Stimulated activated CD4-positive, alpha-beta T cell treated with anti-CD3 and anti-CD28 coated beads, Interleukin-15, amount 100 ng/mL, for 24 hours (primary cell): Measurements from ENCODE around the gene TMEM129.
"Not testable (repeated sequence)": the region's sequence is repeated elsewhere in the genome, so short reads cannot be mapped to it uniquely, and the experiment has no call there.

Experiments
- DNase-seq: peaks from one replicate; pipeline ENCODE4 v3.0.0-alpha.2; 2020

Gene TMEM129

DNA sequence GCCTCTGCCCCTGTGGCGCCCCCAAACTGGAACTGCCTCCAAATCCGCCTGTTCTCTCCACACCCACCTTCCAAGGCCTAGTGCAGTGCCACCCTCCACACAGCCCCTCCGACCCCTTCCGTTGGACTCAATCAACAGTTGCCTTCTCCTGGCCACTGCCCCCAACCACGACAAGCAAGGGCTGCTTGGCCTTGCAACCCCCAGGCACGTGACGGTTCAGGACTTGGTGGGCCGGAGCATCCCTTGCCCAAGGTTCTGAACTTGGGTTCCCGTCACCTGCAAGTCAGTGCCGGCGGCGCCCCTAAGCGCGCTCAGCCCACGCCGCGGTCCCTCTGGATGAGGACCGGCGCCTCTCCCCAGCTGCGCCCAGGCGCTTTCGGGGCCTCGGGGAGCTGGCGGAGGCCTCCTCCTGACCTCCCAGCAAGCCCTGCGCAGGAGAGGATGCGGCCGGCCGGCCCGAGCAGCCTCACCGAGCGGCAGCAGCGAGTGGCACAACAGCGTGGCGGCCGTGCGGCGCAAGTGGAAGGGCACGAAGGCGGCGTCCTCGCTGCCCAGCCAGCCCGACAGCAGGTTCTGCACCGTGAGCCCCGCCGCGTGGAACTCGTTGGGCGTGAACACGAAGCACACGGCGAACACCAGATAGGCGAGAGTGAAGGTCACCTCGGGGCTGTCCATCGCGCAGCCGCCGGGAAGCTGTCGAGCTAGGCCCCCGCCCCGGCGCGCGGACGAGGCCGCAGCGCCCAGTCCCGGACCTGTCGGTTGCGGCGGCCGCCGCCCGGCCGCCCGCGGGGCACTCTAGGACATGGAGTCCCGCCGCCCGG is 750 bp downstream of the TMEM129 start:
- DNase-seq = peak; percentile 63

DNA sequence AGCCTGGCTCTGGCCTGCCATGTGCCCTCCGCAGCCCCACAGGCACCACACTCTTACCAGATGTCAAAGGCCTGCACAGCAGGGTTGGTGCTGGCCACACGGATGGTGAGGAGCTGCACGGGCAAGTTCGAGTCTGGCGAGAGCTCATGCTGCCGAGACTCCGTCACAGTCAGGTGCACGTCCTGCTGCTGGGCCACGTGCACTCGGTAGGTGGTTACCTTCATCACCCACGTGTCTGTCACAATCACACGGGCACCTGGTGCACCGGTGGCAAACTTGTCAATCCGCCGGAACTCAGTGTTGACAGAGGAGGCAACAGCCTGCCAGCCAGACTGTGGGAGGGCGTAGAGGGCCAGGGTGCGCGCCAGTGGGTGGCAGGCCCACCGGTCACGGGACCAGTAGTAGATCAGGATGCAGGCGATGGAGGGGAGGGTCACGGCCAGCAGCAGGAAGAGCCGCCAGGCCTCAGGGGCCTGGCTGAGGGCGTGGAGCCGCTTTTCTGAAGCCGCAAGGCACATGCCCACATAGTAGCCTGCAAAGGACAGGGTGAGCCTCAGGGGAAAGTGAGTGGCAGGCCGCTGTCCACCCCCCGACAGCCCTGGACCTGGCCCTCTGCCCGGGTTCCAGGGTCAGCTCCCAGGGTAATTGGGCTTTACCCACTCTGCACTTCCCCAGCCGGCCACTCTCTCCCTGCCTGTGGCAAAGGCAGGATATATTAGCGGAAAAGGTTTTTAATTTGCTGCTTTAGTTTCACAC is 2.9 kb downstream of the TMEM129 start:
- no peak for DNase-seq

DNA sequence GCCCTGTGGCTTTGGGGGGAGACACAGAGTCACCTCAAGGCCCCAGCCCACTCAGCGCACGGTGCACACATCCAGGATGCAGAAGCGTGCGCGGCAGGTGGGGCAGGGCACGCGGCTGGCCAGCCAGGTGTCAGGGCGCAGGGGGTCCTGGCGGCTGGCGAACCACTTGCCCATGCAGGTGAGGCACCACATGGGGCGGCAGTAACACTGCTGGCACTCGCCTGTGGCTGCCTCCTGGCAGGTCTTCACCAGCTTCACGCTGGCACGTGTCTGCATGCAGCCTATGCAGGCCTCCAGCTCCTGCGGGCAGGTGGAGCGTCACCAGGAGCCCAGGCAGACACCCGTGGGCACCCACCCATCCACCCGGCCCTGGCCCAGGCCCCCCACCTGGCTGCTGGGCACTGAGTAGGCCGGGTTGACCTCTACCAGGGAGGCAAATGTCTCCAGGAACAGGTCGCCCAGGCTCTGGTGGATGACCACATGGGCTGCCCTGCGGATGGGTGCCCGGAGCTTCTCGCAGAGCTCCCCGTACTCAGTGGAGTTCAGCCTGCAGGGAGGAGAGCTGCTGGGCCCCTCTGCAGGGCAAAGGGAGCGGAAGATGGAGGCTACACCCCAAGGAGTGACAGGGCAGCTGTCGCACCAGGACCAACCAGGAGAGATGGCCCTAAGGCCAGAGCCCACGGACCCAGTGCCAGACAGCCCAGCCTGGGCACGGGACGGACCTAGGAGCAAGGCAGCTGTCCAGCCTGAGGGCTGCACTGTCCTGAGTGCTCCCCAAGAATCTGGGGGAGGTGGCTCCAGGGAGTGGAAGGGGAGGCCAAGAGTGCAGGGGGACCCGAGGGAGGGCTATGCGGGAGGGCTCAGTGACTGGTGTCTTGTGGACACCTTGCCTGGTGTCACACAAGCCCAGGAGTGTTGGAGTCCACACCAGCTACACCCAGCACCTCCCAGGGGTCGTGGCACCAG is 3.7 kb downstream of the TMEM129 start:
- DNase-seq = no peak

DNA sequence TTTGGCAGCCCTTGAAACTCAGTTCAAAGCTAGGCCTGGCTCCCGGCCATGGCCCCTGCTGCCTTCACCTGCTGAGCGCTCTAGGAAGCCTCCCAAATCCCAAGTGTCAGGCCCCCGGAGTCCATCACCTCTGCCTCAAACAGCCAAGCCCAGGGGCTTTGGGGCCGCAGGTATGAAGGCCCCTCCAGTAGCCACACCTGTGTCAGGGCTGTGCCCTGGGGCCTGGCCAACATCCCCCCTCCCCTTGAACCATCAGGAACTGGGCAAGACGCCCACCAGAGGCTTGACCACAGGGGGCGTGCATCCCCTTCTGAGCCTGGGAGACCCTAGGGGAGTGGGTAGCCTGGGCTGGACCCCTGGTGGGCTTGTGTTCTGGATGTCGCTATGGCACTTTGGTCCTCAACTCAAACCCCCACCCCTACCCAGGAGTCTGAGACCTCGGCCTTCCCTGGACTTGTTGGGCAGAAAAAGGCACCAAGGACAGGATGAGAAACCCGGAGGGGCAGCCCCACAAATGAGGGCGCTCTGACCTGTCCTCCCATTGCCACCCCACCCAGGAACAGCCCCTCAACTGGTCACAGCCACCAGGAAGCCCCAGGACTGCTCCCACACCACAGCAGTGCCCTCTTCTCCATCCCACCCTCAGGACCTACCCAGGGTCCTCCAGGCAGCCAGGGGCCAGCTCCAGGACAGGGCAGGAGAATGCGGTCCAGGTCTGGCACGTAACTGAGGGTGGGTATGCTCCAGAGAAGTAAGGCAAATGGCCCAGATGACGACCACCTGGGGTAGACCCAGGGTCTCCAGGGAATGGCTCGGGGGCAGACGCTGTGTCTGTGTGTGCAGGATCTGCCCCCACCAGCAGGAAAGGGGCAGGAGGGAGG is 4.8 kb downstream of the TMEM129 start:
- DNase-seq = no peak

DNA sequence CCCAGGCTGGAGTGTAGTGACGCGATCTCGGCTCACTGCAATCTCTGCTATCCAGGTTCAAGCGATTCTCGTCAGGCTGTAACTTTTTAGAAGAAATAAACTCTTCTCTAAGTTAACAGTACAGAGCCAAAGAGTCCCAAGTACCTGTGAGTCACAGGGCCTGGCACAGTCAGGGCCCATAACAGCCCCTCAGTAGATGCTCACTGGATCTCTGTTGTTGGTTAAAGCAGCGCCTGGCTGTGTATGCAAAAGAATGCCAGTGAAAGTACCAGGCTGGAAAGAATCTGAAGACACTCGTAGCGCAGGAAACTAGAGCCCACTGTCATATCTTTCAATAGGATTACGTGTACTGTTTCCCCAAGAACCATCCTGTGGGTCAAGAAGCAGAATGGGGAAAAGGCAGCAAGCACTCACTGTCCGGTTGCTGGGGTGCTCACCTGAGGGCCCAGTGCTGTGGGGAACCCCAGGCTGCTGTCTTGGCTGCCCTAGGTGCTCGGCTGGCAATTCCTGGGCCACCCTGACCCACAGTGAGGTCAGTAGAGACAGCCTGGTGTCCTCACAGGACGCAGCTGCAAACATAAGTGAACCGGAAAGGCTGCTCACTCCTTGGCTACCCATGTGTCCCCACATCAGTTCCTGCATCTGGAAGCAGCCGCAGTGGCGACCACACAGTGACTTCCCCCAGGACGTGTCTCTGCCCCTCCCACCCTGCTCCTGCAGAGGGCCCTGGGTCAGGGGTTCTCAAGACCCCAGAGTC is 5.9 kb downstream of the TMEM129 start:
- DNase-seq = no peak

DNA sequence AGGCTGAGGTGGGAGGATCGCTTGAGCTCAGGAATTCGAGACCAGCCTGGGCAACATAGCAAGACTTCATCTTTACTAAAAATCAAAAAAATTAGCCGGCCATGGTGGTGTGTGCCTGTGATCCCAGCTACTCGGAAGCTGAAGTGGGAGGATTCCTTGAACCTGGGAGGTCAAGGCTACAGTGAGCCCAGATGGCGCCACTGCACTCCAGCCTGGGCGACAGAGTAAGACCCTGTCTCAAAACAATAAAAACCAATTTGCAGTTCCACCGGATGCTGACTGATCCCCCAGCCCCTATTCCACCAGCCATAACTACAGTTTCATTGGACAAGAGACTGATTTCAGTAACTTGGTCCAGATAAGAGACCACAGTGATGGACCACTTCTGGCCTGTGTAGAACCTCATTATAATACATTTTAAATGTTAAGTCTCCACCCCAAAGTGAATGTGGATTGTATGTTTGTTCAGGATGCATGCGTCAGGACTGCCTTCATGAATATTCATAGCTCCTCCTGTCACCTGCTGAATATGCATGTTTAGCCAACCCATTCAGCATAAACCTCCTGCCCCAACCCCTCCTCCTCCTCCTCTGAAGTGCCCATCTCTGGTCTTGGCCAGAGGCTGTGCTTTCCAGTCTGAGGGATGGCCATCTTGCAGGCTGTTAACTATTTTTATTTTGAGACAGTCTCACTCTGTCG is 6.7 kb downstream of the TMEM129 start:
- DNase-seq = no peak

DNA sequence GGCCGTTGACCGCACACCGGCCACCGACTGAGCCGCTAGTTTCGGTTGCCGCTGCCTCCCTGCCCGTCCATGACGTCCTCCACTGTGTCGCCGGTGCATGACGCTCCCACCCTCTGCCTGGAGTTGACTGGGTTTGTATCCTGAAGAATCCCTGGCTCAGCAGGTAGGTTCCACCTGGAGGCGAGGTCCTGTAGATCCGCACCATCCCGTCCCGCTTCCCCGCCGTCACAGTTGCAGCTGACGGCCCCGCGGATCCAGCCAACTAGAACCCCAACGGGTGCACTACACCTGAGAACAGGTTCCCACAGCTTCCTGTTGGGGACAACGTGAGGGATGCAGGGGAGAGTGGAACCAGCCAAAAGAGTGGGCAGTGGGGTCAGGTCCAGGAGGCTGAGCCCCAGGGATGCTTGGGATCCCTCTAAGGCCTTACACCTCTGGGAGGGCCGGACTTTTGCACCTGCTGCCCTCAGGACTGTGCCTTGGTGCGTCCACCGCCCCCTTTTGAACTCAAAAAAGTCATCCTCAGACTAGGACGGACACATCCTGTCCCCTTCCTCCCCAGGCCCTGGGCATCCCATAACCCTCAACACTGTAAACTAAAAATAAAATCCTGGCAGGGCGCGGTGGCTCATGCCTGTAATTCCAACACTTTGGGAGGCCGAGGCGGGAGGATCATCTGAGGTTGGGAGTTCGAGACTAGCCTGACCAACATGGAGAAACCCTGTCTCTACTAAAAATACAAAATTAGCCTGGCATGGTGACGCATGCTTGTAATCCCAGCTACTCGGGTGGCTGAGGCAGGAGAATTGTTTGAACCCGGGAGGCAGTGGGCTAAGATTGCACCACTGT is 7.9 kb downstream of the TMEM129 start:
- DNase-seq = no peak

DNA sequence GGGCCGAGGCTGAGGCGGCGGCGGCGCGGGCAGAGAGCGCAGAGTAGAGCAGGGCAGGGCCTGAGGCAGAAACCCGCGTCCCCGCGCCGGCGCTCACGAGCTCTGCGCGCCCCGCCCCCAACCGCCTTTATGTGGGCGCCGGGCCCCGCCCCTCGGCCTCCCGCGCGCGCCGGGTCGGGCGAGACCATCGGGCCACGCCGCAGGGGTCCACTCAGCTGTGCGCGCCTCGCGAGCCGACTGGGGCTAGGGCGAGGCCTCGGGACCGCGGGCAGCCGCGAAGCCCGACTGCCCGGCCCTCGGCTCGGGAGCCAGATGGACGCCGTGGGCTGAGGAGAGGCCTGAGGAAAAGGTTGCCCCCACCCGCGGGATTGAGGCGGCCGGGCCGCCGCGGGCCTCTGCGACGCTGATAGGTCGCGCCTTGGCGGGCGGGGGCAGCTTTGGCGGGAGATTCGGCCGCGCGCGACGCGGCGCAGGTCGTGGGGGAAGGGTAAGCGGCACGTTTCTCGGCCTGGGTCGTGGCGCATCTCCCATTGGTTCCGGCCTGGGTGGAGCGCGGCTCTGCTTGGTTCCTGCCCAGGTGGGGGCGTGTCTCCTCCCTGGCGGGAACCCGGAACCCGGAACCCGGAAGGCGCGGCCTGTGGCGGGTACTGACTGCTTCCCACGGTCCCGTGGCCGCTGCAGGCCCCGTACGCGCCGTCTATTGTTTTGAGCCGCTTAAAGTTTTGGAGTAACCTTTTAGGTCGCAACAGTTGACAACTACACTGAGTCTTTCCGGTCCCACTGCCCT is 8.7 kb downstream of the TMEM129 start, which contains the start of gene SLBP:
SLBP (minus strand) TSS at position 104 of the 787 bp plus-strand sequence. CDS start 131 bp downstream, outside the sequence.
- peak; percentile 100 for DNase-seq

DNA sequence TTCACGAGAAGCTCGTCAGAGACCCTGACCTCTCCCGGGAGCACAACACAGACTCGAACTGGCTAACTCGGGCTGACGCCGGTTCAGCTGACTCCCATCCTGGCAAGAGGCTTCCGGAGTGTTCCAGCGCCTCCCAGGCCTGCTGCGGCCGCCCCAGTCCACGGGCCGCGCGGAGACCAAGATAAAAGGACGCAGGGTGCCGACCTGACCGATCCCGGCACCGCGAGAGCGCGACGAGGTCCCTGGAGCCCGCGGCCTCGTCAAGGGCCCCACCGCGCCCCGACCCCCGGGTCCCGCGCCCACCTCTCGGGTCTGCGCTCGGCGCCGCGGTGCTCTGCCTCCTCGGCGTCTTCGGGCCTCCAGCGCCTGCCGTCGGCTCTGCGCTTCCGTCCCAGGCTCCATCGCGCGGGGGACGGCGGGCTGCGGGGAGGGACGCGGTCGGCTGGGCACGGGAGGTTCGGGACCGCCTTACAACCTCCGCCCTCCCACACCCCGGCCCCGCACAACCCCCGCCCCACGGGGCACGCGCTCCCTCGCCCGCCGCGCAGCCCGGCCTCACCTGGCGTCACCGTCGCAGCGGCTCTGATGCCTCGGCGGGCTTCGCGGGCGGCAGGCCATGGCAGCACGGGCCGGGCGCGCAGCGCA is 9.4 kb downstream of the TMEM129 start:
- DNase-seq = peak; percentile 57

DNA sequence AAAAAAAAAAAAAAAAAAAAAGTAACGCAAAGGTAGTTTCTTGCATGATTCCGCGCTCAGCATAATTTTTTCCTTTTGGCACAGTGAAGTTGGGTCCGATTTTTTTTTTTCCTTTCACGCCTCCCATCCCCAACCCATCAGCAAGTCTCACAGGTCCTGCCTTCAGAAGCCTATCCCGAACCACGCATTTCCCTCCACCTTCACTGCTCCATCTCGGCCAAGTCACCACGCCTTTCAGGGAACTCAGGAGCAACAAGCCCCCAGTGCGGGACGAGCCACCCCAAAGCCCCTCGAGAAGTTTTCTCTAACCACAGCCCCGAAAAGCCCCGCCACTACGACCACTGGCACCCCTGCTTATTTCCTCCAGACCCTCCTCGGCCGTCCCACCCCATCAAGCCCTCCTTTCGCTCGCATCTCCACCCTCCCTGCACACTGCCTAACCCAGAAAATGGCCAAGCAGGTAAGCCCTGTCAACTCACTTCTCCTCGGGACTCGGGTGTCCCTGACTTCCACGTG is 10.0 kb downstream of the TMEM129 start:
- DNase-seq = no peak

DNA sequence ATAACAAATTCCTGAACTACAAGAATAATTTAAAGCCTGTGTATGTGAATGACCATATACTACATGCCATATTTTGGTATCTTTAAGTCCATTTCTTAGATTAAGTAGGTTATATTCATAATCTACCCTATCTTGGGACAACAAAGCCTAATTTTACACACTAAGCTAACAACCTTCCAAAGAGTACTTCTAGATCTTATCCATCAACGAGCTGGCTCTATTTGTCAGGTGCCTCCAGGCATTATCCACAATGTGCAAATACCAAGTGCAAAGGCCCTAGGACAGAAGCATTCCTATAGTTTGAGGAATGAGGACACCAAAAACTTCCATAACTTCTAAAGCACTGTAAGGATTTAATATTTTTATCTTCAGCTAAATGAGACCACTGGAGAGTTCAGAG is 12.5 kb downstream of the TMEM129 start:
- DNase-seq = no peak

DNA sequence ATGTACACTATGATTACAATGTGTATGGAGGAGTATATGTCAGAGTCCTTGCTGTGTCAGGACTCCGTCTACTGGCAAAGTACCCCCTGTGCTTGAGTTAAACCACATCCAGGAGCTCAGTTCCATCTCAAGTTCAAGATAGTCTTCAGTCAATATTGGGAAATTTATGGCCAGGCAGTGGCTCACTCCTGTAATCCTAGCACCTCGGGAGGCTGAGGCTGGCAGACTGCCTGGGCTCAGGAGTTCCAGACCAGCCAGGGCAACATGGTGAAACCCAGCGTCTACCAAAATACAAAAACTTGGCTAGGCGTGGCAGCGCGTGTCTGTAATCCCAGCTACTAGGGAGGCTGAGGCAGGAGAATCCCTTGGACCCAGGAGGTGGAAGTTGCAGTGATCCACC is 14.8 kb downstream of the TMEM129 start:
- no peak for DNase-seq

DNA sequence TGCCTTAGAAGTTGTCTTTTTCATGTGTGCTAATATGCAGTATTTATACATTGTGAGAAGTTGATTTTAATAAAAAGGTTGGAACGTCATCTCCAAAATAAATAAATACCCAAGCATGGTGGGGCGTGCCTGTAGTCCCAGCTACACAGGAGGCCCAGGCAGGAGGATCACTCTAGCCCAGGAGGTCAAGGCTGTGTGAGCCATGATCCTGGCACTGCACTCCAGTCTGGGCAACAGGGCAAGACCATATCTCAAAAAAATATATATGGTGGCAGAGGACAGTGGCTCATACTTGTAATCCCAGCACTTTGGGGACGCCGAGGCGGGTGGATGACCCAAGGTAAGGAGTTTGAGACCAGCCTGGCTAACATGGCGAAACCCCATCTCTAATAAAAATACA is 15.4 kb downstream of the TMEM129 start:
- DNase-seq = no peak

DNA sequence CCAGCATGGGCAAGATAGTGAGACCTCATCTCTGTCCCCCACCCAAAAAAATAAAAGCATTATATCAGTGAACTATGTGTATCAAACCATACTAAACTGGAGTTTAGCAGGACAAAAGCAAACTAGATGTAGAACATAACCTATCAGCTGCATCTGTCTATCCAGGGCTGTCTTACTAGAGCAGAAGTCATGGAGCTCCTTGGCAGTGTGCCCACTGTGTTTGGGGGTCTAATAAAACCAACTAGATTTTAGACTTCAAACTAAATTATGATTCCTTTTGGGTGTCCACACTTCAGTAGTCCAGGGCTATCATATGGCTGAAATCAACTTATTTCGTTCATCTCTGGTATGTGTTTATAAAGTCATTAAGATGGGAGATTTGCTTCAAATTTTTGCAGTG is 17.3 kb downstream of the TMEM129 start:
- no peak for DNase-seq

DNA sequence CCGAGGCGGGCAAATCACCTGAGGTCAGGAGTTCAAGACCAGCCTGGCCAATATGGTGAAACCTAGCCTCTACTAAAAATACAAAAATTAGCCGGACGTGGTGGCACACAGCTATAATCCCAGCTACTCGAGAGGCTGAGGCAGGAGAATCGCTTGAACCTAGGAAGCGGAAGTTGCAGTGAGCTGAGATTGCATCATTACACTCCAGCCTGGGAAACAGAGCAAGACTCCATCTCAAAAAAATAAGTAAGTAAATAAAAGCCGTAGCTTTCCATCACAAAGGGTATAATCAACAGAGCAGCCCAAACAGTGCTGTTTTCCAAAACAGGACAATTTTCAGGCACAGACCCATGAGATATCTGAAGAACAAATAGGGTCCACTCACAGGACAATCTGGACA is 19.5 kb downstream of the TMEM129 start:
- DNase-seq = not testable (repeated sequence)

DNA sequence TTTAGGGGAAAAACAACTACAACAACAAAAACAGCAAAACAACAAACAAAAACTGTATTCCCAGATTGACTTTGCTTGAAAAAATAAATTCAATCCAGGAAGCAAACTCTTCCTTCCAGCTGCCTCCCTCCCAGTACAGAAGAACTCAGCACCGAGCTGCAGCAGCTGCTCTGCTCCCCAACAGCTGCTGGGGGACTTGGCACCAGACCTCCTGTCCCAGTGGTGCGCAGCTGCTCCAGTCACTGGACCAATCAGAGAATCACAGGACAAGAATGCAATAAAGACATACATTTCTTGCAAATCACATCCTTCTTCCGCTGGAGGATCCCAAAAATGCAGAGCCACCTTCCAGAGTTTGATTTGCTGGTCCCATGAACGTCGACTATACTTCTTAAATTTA is 25.2 kb downstream of the TMEM129 start:
- no peak for DNase-seq

DNA sequence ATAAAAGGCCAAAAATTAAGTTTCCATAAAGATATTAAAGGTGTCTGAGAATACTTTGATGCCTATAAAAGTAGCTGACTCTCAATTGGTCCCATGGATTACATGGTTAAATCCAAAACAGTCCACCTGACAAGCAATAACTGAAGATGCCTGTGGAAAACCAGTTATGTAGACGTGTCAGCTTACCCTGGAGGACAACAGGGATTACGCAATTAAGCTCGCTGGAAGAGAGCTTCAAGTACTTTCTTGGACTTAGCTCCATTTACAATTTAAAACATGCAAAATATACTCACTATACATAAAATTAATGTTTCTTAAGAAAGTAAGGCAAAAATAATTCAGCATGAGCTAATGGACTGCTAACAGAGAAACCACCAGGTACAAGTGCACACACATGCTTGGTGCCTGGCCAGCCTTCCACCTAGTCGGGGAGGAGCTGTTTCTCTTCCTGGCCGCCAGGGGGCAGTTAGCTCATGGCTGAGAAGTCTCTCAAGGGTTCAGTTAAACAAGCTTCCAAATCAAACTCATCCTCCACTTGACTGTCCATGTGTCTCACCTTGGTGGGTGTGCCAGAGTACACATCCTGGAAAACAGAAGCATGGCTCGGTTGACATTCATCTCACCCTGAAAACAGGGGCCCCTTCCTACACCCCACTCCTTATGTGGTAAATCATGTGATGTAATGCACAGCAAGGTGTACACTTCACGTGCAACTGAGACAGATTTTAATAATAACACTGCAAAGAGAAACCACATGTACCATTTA is 27.8 kb downstream of the TMEM129 start:
- DNase-seq = peak; percentile 80
